Muscle of leg (tissue), 11 donors: ENCODE measurements around the gene TIMM23B. TPM values are rescaled to one million over a fixed set of nuclear protein-coding genes. Genes with fewer than 3 reads are reported as not detected.
"Not testable (repeated sequence)": the region's sequence is repeated elsewhere in the genome, so short reads cannot be mapped to it uniquely, and the experiment has no call there.

ENCODE experiments used
- DNase-seq: peaks from one replicate; pipeline ENCODE4 v3.0.0; 2013
- H3K27ac ChIP-seq: one replicate; pipeline ENCODE4 v1.5.1; 2013; ENCODE audit warnings: mild to moderate bottlenecking, low read length, control low read depth
- H3K27me3 ChIP-seq: one replicate; pipeline ENCODE4 v1.6.1; 2013; ENCODE audit warnings: low read length; ENCODE audit not compliant: control insufficient read depth, insufficient read depth
- H3K36me3 ChIP-seq: one replicate; pipeline ENCODE4 v1.6.1; 2013; ENCODE audit warnings: low read length; ENCODE audit not compliant: control insufficient read depth, insufficient read depth
- H3K4me1 ChIP-seq: one replicate; pipeline ENCODE4 v1.6.1; 2013; ENCODE audit warnings: low read length; ENCODE audit not compliant: control insufficient read depth, insufficient read depth
- H3K4me3 ChIP-seq: one replicate; pipeline ENCODE4 v1.5.1; 2013; ENCODE audit warnings: low read length, control low read depth
- H3K9me3 ChIP-seq: replicated peaks from 2 replicates; pipeline ENCODE4 v1.6.1; 2013; ENCODE audit warnings: low read depth, low read length; ENCODE audit not compliant: control insufficient read depth
- WGBS: methylation state at CpG from one replicate; pipeline ENCODE4 v1.1.5; 2013; ENCODE audit warnings: missing lambda C conversion rate; ENCODE audit not compliant: insufficient coverage; 5-methylcytosine and 5-hydroxymethylcytosine counted together
- polyA plus RNA-seq, 8 donors: library from polyadenylated mRNA; unstranded; fragments of 120-200 nt; gene quantifications; one replicate each; pipeline versions ENCODE4 v1.2.1 to v1.2.3, GENCODE V29; 2013; ENCODE audit warnings: inconsistent platforms in 1 of 8, low replicate concordance in 1 of 8; ENCODE audit not compliant: insufficient read length in 8 of 8, insufficient read depth in 1 of 8
- total RNA-seq: library from RNA; stranded (reverse); fragments of 120-200 nt; gene quantifications from one replicate; pipeline ENCODE4 v1.2.4, GENCODE V29; 2013

The TIMM23B gene
- total and polyA plus RNA-seq, 9 donors = 11.4 to 23.5 (median 13.8) TPM

DNA sequence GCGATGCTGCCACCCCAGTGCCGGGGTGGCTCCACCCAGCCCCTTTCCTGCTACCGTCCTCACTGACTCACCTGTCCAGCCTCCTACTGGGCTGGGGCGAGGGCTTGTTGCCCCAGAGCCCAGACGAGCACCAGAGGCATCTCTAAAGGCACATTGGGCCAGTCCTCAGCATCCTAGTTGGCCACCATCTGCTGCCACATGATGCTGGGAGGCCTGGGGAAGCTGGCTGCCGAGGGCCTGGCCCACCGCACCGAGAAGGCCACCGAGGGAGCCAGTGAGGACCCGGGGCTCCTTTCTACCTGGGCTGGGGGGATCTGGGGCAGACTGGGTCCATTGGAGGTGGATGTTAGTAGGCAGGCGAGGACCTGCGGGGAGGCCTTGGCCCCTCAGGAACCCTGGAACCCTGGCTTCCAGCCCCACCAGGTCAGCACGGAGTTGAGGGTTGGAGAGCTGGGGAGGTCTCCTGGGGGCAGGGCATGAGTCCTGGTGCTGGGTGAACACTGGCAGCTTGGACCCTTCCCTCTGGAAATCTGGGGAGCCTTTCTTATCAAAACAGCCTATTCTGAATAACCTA, 78.7 kb downstream of the TIMM23B start:
- H3K4me1 ChIP-seq, H3K27me3 ChIP-seq, H3K36me3 ChIP-seq, DNase-seq, H3K9me3 ChIP-seq, H3K4me3 ChIP-seq, H3K27ac ChIP-seq: not testable (repeated sequence)
- WGBS = 67% methylated on average over 6 of the region's 13 CpGs

DNA sequence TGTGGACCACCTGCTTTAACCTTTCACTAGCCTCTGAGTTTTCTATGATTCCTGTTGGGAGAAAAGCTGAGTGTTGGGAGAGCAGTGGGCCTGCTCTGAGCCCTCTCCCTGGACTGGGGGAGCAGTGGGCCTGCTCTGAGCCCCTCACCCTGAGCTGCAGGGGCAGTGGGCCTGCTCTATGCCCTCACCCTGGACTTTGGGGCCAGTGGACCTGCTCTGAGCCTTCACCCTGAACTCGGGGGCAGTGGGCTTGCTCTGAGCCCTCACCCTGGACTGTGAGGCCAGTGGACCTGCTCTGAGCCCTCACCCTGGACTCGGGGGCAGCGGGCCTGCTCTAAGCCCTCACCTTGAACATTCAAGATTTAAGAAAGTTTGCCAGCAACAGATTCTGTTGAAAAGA, 79.8 kb downstream of the TIMM23B start:
- H3K27ac ChIP-seq = no peak overlapping the region
- H3K4me1 ChIP-seq = no peaks in the 10 kb centered on the region
- peaks cover 13% of the 10 kb centered on the region for H3K27me3 ChIP-seq
- H3K4me3 ChIP-seq = no peak overlapping the region
- no peaks in the 10 kb centered on the region for H3K36me3 ChIP-seq
- H3K9me3 ChIP-seq = no peaks in the 10 kb centered on the region
- WGBS = 33% methylated on average over 1 of the region's 3 CpGs
- no peak for DNase-seq

Other genes with a start within 250 kb of the TIMM23B start
- gene OGDHL, start 179.7 kb upstream of the TIMM23B start, total RNA-seq = 0.31 TPM
- gene OGDHL, start 179.7 kb upstream of the TIMM23B start, polyA plus RNA-seq = 1 to 10 TPM in 1 of 8 donors, under 1 TPM in 7; 0.26 to 2.1 (median 0.43) TPM
- 29.4 TPM for gene PARG, start within 50 bp of the TIMM23B start, total RNA-seq
- gene PARG, start within 50 bp of the TIMM23B start, polyA plus RNA-seq = 10 to 100 TPM; 15.9 to 21.2 (median 18.6) TPM
- gene AGAP6, start 46.4 kb downstream of the TIMM23B start, total RNA-seq = 7.5 TPM
- gene AGAP6, start 46.4 kb downstream of the TIMM23B start, polyA plus RNA-seq = 10 to 100 TPM in 4 of 8 donors, 1 to 10 TPM in 4; 6.6 to 27.0 (median 10.6) TPM
- gene WASHC2A, start 125.9 kb downstream of the TIMM23B start, total RNA-seq = 22.0 TPM
- 10 to 100 TPM; 22.2 to 32.4 (median 25.6) TPM for gene WASHC2A, start 125.9 kb downstream of the TIMM23B start, polyA plus RNA-seq